SU-DHL-6 (cell line): ENCODE results near the gene TBL1X.

Source experiments
- H2AFZ ChIP-seq: fragments of 200-600 bp; sonication (generic); 2 replicates; pipeline ENCODE4 v1.6.1; 2014; ENCODE audit warnings: low read depth, mild to moderate bottlenecking, moderate library complexity, mixed read lengths, antibody characterized with exemption, low read length; ENCODE audit not compliant: severe bottlenecking
- H3F3A ChIP-seq: fragments of 200-600 bp; shearing (Covaris generic); 2 replicates; pipeline ENCODE4 v1.6.0; 2016; ENCODE audit warnings: antibody characterized with exemption, mild to moderate bottlenecking; ENCODE audit not compliant: insufficient read depth
- H3K27ac ChIP-seq: fragments of 200-600 bp; sonication (generic); 2 replicates; pipeline ENCODE4 v1.5.1; 2016; ENCODE audit warnings: low read depth, mild to moderate bottlenecking, low read length, moderate library complexity, mixed read lengths
- H3K27me3 ChIP-seq: fragments of 200-600 bp; sonication (generic), shearing (Covaris generic); 2 replicates; pipeline ENCODE4 v1.6.0; 2014; ENCODE audit warnings: mild to moderate bottlenecking, low read length
- H3K36me3 ChIP-seq: fragments of 200-600 bp; sonication (generic); 2 replicates; pipeline ENCODE4 v1.6.1; 2014; ENCODE audit warnings: mild to moderate bottlenecking, low read length, mixed read lengths
- H3K4me2 ChIP-seq: fragments of 300-600, 200-600 bp; shearing (Covaris generic), sonication (generic); 2 replicates; pipeline ENCODE4 v1.6.0; 2014; ENCODE audit warnings: low read length, low read depth, mild to moderate bottlenecking; ENCODE audit not compliant: poor library complexity, severe bottlenecking
- H3K4me3 ChIP-seq: fragments of 200-600 bp; sonication (generic); 2 replicates; pipeline ENCODE4 v1.5.1; 2014; ENCODE audit warnings: antibody characterized with exemption, low read length, mild to moderate bottlenecking, mixed read lengths; ENCODE audit not compliant: insufficient read depth, poor library complexity, severe bottlenecking
- H3K79me2 ChIP-seq: fragments of 200-600 bp; sonication (generic); 2 replicates; pipeline ENCODE4 v1.6.1; 2014; ENCODE audit warnings: mild to moderate bottlenecking, low read length, moderate library complexity; ENCODE audit not compliant: insufficient read depth
- H3K9ac ChIP-seq: fragments of 200-600 bp; sonication (generic); 2 replicates; pipeline ENCODE4 v1.7.0; 2014; ENCODE audit warnings: mild to moderate bottlenecking, low read length
- H3K9me2 ChIP-seq: fragments of 200-600 bp; sonication (generic); replicated peaks from 2 replicates; pipeline ENCODE4 v1.6.1; 2014; ENCODE audit warnings: low read length; ENCODE audit not compliant: insufficient read depth
- H3K9me3 ChIP-seq: fragments of 200-600 bp; sonication (generic); 2 replicates; pipeline ENCODE4 v1.6.1; 2014; ENCODE audit warnings: low read length, mixed read lengths; ENCODE audit not compliant: insufficient read depth
- H4K20me1 ChIP-seq: fragments of 200-600 bp; sonication (generic); 2 replicates; pipeline ENCODE4 v1.6.1; 2014; ENCODE audit warnings: low read depth, mild to moderate bottlenecking, antibody characterized with exemption, low read length, moderate library complexity, mixed read lengths
- CTCF ChIP-seq: fragments of 200-600 bp; sonication (generic); IDR thresholded peaks from one replicate; pipeline ENCODE4 v1.5.1; 2017; ENCODE audit warnings: antibody characterized with exemption, mild to moderate bottlenecking, low read length, moderate library complexity; ENCODE audit not compliant: insufficient read depth, poor library complexity, severe bottlenecking
- EZH2phosphoT487 ChIP-seq: fragments of 200-600 bp; sonication (generic), shearing (Covaris generic); conservative IDR thresholded peaks from 2 replicates; pipeline ENCODE4 v1.6.1; 2018; ENCODE audit warnings: mild to moderate bottlenecking, antibody characterized with exemption, low read length, moderate library complexity, mixed read lengths

The TBL1X gene

GRCh38 chrX:9668537-9668936 is 203.7 kb downstream of the TBL1X start:
- H3K4me2 ChIP-seq, result no peak overlapping the region
- no peak for TF ChIP-seq EZH2phosphoT487
- no peak for TF ChIP-seq CTCF
- H3K9me2 ChIP-seq, result no peaks in the 10 kb centered on the region
- H3K27me3 ChIP-seq, result no peaks in the 10 kb centered on the region
- H3K9me3 ChIP-seq, result no peaks in the 10 kb centered on the region
- no peak overlapping the region for H3K4me3 ChIP-seq
- no peaks in the 10 kb centered on the region for H4K20me1 ChIP-seq
- H3K79me2 ChIP-seq, result no peaks in the 10 kb centered on the region
- no peaks in the 10 kb centered on the region for H3K36me3 ChIP-seq
- H3K27ac ChIP-seq, result no peak overlapping the region
- no peaks in the 10 kb centered on the region for H3F3A ChIP-seq
- H3K9ac ChIP-seq, result no peak overlapping the region
- no peak overlapping the region for H2AFZ ChIP-seq

- Histone ChIP-seq H3K9me3 (no peaks in the 10 kb centered on the region), H3F3A (no peaks in the 10 kb centered on the region), H3K27ac (no peak overlapping the region)
Observed at GRCh38 chrX:9670136-9670814, 205.4 kb downstream of the TBL1X start.

DNA sequence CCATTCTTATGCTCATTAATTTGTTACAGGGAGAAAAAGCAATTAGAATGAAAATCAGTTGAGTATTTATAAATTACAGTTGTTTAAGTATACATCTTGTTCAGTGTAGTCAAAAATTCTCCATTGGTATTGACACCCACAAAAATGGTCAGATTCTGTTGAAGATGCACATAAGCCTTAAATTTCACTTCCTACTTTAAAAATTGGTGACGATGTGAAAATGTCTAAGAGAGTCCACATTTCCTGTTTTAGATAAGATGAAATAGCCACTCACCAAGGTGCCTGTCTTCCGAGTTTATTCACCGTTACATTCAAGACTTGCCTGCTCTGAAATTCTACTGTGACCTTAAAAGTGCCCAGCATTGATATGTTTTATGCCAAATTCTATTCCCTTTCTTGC is 207.1 kb downstream of the TBL1X start:
- Histone ChIP-seq H3K4me3 (no peak overlapping the region), H3K27me3 (no peaks in the 10 kb centered on the region), H2AFZ (no peak overlapping the region), H3K9ac (no peak overlapping the region), H3K9me2 (no peaks in the 10 kb centered on the region), H3F3A (no peaks in the 10 kb centered on the region), H3K4me2 (no peak overlapping the region), H4K20me1 (no peaks in the 10 kb centered on the region), H3K79me2 (no peaks in the 10 kb centered on the region), H3K9me3 (no peaks in the 10 kb centered on the region), H3K27ac (no peak overlapping the region), H3K36me3 (no peaks in the 10 kb centered on the region)
- TF ChIP-seq CTCF (no peak), EZH2phosphoT487 (no peak)

More at GRCh38 chrX:9670136-9670814, 205.4 kb downstream of the TBL1X start:
- Histone ChIP-seq H3K27me3 (no peaks in the 10 kb centered on the region), H3K9ac (no peak overlapping the region), H4K20me1 (no peaks in the 10 kb centered on the region), H3K36me3 (no peaks in the 10 kb centered on the region), H3K4me2 (no peak overlapping the region), H3K4me3 (no peak overlapping the region), H3K9me2 (no peaks in the 10 kb centered on the region), H2AFZ (no peak overlapping the region), H3K79me2 (no peaks in the 10 kb centered on the region)
- TF ChIP-seq EZH2phosphoT487 (no peak), CTCF (no peak)
